IPS-18a (cell line): ENCODE measurements around the gene UTP4.

Experiments used
- H3K27ac ChIP-seq: one replicate; pipeline ENCODE4 v1.5.1; 2013; ENCODE audit warnings: low read length
- H3K27me3 ChIP-seq: one replicate; pipeline ENCODE4 v1.6.1; 2013; ENCODE audit warnings: mild to moderate bottlenecking, low read length; ENCODE audit not compliant: control insufficient read depth, insufficient read depth
- H3K36me3 ChIP-seq: one replicate; pipeline ENCODE4 v1.6.1; 2013; ENCODE audit warnings: low read depth, low read length; ENCODE audit not compliant: control insufficient read depth
- H3K4me1 ChIP-seq: one replicate; pipeline ENCODE4 v1.6.1; 2013; ENCODE audit warnings: low read depth, low read length; ENCODE audit not compliant: control insufficient read depth
- H3K4me3 ChIP-seq: one replicate; pipeline ENCODE4 v1.5.1; 2013; ENCODE audit warnings: low read length
- H3K9ac ChIP-seq: one replicate; pipeline ENCODE4 v1.6.1; 2013; ENCODE audit warnings: mild to moderate bottlenecking, low read length, moderate library complexity
- H3K9me3 ChIP-seq: one replicate; pipeline ENCODE4 v1.6.1; 2013; ENCODE audit warnings: low read depth, low read length; ENCODE audit not compliant: control insufficient read depth

Gene UTP4

GRCh38 chr16:69187446-69188235, 55.2 kb downstream of the UTP4 start:
- peaks cover 12% of the 10 kb centered on the region for H3K4me1 ChIP-seq
- H3K27me3 ChIP-seq, result peaks cover 5% of the 10 kb centered on the region
- H3K9ac ChIP-seq, result peak overlapping the region; percentile 82
- H3K36me3 ChIP-seq, result no peaks in the 10 kb centered on the region
- peak overlapping the region; percentile 87 for H3K4me3 ChIP-seq
- no peaks in the 10 kb centered on the region for H3K9me3 ChIP-seq
- H3K27ac ChIP-seq, result no peak overlapping the region

- Histone ChIP-seq H3K4me3 (peak overlapping the region; percentile 87), H3K27ac (no peak overlapping the region)
Observed at GRCh38 chr16:69188236-69188549, 55.7 kb downstream of the UTP4 start.

DNA sequence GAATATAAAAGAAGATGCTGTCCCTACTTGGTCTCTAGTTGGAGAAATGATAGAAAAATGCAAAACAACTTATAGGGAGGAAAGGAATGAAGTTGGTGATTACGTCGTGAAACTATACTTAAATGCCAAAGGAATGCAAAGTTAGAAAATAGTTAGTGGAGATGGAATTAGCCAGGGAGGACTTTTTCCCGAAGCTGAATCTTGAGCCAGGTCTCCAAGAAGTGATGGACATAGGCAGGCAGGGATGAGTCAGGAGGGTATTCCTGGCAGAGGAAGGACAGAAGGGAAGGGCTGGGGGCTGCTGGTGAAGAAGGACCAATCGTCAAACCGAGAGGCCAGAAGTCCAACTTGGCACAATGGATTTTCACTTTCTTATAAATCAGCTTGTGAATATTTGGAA, 56.3 kb downstream of the UTP4 start:
- peak overlapping the region; percentile 82 for H3K9ac ChIP-seq
- peak overlapping the region; percentile 87 for H3K4me3 ChIP-seq
- H3K9me3 ChIP-seq, result no peaks in the 10 kb centered on the region
- H3K36me3 ChIP-seq, result no peaks in the 10 kb centered on the region
- no peak overlapping the region for H3K27ac ChIP-seq
- H3K27me3 ChIP-seq, result peaks cover 5% of the 10 kb centered on the region
- H3K4me1 ChIP-seq, result peaks cover 12% of the 10 kb centered on the region

More at GRCh38 chr16:69188236-69188549, 55.7 kb downstream of the UTP4 start:
- H3K9me3 ChIP-seq, result no peaks in the 10 kb centered on the region
- peak overlapping the region; percentile 82 for H3K9ac ChIP-seq
- peaks cover 12% of the 10 kb centered on the region for H3K4me1 ChIP-seq
- H3K36me3 ChIP-seq, result no peaks in the 10 kb centered on the region
- H3K27me3 ChIP-seq, result peaks cover 5% of the 10 kb centered on the region

DNA sequence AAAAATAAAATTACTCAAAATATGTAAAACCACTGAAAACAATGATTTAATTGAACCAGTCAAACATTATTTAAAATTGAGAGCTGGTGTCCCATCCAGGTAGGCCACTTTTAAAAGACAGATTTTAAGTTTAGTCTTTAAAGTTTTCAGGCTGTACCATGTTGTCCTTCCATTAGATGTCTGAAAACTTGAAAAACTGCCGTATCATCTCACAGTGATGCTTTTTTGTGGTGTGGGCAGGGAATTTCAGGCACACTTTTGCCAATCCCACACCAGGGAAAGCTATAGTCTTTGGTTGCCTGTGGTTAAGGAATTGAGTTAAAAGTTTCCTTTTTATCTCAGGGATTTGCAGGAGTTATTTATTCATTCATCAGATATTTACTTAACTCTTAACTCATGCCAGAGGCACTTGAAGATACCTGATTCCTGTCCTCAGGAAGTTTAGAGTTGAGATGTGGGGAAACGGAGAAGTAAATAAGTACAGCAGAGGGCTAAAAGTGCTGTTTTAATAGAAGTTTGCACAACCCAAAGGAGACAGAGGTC, 57.7 kb downstream of the UTP4 start:
- H3K9ac ChIP-seq, result peak overlapping the region; percentile 3
- peaks cover 5% of the 10 kb centered on the region for H3K27me3 ChIP-seq
- no peak overlapping the region for H3K27ac ChIP-seq
- no peaks in the 10 kb centered on the region for H3K9me3 ChIP-seq
- H3K4me3 ChIP-seq, result no peak overlapping the region
- H3K36me3 ChIP-seq, result no peaks in the 10 kb centered on the region
- peaks cover 12% of the 10 kb centered on the region for H3K4me1 ChIP-seq

GRCh38 chr16:69190598-69190997, 58.1 kb downstream of the UTP4 start:
- Histone ChIP-seq H3K36me3 (no peaks in the 10 kb centered on the region), H3K9me3 (no peaks in the 10 kb centered on the region), H3K9ac (no peak overlapping the region), H3K27me3 (peaks cover 5% of the 10 kb centered on the region), H3K4me3 (no peak overlapping the region), H3K4me1 (peaks cover 12% of the 10 kb centered on the region), H3K27ac (no peak overlapping the region)

- H3K36me3 ChIP-seq, result no peaks in the 10 kb centered on the region
- H3K27ac ChIP-seq, result no peak overlapping the region
- no peak overlapping the region for H3K9ac ChIP-seq
- H3K9me3 ChIP-seq, result no peaks in the 10 kb centered on the region
- no peak overlapping the region for H3K4me3 ChIP-seq
- peaks cover 5% of the 10 kb centered on the region for H3K27me3 ChIP-seq
- H3K4me1 ChIP-seq, result peaks cover 12% of the 10 kb centered on the region
Observed at GRCh38 chr16:69191136-69191535, 58.7 kb downstream of the UTP4 start.

DNA sequence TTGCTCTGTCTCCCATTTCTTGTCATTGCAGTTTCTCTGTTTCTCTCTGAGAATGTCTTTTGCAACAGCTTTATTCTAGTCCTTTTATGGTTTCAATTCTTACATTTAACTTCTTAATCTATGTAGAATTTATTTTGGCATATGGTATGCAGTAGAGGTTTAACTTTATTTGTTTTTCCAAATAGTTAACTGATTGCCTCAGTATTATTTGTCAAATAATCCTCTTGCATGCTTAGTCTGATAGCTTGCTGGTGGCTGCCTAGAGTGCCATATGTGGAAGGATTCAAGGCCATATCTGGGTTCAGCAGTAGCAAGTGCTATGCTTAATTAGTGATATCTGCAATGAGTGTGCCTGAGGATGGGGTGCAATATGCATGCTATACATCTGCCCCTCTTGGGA, 61.4 kb downstream of the UTP4 start:
- Histone ChIP-seq H3K36me3 (no peaks in the 10 kb centered on the region), H3K27ac (no peak overlapping the region), H3K9me3 (no peaks in the 10 kb centered on the region), H3K4me1 (peaks cover 4% of the 10 kb centered on the region), H3K4me3 (no peak overlapping the region), H3K27me3 (no peaks in the 10 kb centered on the region), H3K9ac (no peak overlapping the region)

GRCh38 chr16:69194488-69194887, 62.0 kb downstream of the UTP4 start:
- Histone ChIP-seq H3K4me1 (no peaks in the 10 kb centered on the region), H3K9ac (no peak overlapping the region), H3K36me3 (no peaks in the 10 kb centered on the region), H3K9me3 (no peaks in the 10 kb centered on the region), H3K27ac (no peak overlapping the region), H3K27me3 (no peaks in the 10 kb centered on the region), H3K4me3 (no peak overlapping the region)

DNA sequence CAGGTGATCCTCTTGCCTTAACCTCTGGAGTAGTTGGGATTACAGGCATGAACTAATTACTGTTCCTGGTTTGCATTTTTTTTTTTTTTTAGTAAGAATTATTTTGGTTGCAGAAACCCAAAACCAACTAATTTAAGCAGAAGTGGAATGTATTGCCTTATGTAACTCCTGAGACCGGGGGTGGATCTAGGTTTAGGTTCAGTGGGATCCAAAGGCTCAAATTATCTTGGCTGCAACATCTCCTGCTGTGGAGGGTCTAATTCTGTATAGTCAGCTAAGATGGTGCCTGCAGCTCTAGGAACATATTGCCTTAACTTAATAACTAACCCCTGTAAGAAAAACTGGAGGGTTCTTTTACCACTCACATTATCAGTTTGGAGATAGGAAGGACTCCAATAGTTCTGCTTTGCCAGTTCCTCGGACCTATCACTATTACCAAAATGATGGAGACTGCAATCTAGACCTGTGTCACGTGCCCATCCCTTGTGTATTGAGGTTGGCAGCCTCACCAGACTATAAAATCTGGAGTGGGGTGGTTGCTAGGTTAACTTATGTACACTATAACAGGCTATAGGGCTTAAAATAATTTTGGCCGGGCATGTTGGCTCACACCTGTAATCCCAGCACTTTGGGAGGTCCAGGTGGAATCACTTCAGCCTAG, 63.0 kb downstream of the UTP4 start:
- H3K4me1 ChIP-seq, result no peaks in the 10 kb centered on the region
- no peak overlapping the region for H3K4me3 ChIP-seq
- no peak overlapping the region for H3K27ac ChIP-seq
- no peak overlapping the region for H3K9ac ChIP-seq
- H3K36me3 ChIP-seq, result no peaks in the 10 kb centered on the region
- H3K27me3 ChIP-seq, result no peaks in the 10 kb centered on the region
- no peaks in the 10 kb centered on the region for H3K9me3 ChIP-seq

DNA sequence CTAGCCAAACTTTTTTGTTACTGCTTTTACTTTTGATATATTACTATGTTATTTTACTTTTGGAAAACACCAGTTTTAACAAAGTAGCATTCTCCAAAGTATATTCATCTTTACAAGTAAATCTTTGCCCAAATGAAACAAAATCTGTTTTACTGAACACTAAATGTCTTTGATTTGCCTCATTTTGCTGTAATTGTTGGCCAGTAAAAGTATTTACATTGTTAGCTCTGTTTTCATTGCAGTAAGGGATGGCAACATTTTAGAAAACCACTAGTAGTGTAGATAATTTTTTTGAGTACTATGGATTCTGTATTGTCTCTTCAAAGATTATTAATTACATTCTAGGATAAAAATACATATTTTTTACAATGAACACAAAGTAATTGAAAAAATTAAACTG, 65.1 kb downstream of the UTP4 start:
- Histone ChIP-seq H3K4me3 (no peak overlapping the region), H3K9me3 (no peaks in the 10 kb centered on the region), H3K36me3 (no peaks in the 10 kb centered on the region), H3K27me3 (no peaks in the 10 kb centered on the region), H3K9ac (no peak overlapping the region), H3K27ac (no peak overlapping the region), H3K4me1 (no peaks in the 10 kb centered on the region)

GRCh38 chr16:69199382-69199781, 66.9 kb downstream of the UTP4 start:
- Histone ChIP-seq H3K9ac (no peak overlapping the region), H3K4me3 (no peak overlapping the region), H3K36me3 (no peaks in the 10 kb centered on the region), H3K27ac (no peak overlapping the region), H3K27me3 (no peaks in the 10 kb centered on the region), H3K4me1 (no peaks in the 10 kb centered on the region), H3K9me3 (no peaks in the 10 kb centered on the region)

GRCh38 chr16:69201291-69201690, 68.8 kb downstream of the UTP4 start:
- no peak overlapping the region for H3K4me3 ChIP-seq
- no peaks in the 10 kb centered on the region for H3K27me3 ChIP-seq
- no peak overlapping the region for H3K9ac ChIP-seq
- no peaks in the 10 kb centered on the region for H3K36me3 ChIP-seq
- no peak overlapping the region for H3K27ac ChIP-seq
- H3K9me3 ChIP-seq, result no peaks in the 10 kb centered on the region
- H3K4me1 ChIP-seq, result no peaks in the 10 kb centered on the region
